Effector CD8-positive, alpha-beta T cell (primary cell): Measurements from ENCODE around the gene CEBPG.

ENCODE experiments used
- DNase-seq: peaks from one replicate; lab custom pipeline; 2025; lab: John Stamatoyannopoulos, UW

The CEBPG gene

DNA sequence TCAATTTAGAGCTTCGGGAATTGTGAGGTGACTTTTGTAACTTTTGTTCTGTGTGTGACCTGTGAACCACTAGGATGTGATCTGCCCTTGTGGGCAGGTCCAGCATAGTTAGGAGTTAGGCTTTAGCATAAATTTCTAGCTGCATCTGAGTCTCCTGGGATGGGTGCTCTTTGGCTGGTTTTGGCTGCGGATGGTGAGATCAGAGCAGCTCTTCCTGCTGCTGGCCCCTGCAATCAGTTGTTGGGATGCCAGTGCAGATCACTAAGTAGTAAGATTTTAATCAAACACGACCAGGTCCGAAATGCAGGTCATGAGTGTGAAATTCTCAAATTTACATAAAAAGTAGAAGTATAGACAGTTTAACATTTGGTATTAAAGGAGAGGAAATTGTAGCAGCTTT lies 8.5 kb downstream of the CEBPG start:
- DNase-seq: no peak

DNA sequence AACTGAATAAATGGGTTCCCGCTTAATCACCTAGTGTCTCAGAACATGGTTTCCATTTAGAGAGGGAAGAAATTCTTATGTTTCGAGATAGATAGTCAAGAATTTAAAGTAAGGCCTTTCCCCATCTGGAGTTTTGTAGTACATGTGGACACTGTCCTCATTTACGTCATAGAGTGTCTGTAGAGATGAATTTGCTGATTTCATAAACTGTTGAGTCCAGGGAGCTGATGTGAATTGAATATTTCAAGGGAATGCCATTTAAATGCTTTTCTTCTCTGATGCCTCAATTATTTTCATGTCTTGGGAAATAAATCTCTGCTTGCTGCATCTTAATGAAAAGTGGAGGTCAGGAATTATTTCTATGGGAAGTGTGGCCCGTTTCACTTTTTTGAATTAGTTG lies 9.5 kb downstream of the CEBPG start:
- no peak for DNase-seq

DNA sequence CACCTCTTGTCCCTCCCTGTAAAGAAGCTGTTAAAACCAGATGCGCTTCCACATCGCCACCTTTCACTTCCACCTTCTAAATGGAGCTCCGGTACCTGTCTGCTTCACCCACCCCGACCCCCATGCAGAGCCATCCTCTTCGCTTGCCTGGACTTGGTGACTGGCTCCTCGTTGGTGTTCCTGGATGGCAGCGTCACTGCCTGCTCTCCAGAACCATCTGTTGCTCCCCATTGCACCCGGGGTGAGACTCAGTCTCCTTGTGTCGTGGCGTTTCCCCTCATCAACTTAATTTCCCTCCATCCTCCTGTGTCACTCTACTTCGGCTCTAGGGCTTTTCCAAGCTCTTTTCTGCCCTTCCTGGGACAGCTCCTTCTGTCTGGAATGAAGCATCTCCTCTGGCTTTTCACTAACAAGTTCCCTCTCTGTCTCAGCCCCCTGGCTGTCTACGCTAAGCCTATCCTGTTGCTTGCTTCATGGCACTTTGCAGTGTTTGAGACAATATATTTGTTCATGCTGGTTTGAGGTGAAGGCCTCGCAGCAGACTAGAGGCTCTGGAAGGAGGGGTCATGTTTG lies 10.3 kb downstream of the CEBPG start:
- no peak for DNase-seq

DNA sequence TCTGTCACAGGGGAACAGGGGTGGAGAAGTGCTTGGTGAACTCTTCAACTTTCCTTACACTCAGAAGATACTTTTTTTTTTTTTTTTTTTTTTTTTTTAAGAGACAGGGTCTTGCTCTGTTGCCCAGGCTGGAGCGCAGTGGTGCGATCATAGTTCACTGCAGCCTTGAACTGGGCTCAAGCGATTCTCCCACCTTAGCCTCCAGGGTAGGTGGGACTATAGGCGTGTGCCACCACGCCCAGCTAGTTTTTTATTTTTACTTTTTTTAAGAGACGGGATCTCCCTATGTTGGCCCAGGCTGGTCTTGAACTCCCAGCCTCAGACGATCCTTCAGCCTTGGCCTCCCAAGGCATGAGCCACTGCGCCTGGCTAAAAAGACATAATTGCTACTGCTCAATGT lies 11.5 kb downstream of the CEBPG start:
- no peak for DNase-seq

DNA sequence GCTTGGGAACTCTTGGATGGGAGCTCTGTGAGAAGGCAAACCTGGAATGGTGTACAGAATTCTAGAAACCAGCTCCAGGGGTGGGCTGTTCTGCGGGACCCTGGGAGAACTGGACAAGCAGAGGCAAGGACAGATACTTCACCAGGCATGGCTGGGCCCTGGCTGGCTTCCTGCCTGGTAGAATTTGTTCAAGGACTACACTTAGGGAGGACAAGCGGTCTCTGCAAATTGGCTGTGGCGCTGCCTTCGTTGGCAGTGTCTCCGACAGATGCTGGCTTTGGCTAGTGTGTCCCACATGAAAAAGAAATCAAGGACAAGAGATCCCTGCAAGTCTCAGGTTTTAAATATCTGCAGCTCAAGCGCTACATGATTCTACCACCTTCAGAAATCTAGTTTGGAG lies 12.4 kb downstream of the CEBPG start:
- DNase-seq: no peak

DNA sequence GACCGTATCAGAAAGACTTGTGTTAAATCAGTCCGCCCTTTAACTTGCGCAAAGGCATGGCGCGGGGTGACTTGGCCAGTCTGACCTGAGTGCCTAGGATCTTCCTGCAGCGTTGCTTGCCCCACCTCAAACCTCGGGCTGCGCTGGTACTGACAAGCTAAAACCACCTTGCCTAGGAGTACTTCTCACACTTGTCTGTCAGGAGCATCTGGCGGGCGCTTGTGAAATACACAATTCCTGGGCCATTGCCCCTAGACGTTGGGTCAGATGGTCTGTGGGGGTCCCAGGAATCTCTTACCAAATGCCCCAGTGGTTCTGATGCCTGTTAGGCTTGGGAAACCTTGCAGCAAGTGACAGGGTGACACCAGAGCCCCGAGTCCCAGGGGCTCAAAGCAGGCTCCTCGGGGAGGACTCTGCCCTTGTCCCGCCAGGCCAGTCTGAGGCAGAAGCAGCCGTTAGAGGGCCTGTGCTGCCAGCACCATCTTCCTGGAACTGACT lies 12.9 kb downstream of the CEBPG start:
- DNase-seq: no peak

DNA sequence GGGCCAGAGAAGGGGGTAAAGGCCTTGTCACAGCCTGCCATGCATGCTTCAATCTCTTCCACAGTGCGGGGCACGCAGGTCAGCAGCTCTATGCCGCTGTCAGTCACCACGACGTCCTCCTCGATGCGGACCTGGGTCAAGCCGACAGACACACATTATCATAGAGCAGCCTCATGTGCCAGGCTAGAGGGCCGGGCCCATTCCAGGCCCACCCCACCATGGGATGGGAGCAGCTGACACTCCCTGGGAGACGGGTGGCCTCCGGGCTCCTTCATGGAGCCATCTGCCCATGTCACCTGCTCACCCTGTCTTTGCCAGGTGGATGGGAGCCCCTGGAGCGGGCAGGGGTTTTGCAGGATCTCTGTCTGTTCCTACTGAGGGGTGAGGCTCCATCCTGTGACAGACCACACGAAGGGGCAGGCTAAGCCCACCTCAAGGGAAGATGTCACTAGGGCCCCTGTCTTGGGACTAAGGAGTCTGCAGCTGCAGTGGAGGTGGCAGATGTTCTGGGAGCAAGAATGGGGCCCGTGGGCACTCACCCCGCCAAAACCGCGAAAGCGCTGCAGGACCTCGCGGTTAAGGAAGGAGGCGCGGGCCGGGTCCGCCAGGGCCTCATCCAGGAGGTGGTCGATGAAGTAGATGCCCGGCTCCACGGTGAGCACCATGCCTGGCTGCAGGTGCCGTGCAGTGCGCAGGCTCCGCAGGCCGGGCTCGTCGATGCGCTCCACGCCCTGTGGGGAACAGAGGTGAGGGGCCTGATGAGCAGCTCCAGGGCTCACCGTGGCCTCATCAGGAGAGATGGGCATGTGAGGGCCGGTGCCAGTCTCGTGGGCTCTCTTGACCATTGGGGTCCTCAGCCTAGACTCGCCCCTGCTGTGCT lies 14.1 kb downstream of the CEBPG start:
- no peak for DNase-seq

DNA sequence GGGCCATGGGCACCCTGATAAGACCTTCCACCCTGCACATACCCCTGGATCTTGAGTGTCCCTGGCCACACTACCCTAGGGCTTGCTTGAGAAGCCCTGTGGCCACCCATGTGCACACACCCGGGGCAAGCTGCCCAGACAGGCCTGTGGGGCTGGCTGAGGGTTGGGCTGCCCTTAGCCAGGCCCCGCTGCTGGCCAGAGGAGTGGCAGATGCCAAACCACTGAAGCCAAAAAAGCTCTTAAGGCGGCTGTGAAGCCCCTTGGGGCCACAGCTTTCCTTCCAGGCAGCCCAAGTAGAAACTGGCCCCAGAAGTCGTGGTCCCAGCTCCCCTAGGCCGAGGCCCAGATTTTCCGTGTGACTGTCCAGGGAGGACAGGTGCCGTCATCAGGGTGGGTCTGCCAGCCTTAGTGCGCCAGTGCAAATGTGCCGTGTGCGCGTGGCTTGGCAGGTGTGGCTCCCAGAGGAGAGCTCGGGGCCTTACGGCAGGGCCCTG lies 14.8 kb downstream of the CEBPG start:
- DNase-seq: no peak

DNA sequence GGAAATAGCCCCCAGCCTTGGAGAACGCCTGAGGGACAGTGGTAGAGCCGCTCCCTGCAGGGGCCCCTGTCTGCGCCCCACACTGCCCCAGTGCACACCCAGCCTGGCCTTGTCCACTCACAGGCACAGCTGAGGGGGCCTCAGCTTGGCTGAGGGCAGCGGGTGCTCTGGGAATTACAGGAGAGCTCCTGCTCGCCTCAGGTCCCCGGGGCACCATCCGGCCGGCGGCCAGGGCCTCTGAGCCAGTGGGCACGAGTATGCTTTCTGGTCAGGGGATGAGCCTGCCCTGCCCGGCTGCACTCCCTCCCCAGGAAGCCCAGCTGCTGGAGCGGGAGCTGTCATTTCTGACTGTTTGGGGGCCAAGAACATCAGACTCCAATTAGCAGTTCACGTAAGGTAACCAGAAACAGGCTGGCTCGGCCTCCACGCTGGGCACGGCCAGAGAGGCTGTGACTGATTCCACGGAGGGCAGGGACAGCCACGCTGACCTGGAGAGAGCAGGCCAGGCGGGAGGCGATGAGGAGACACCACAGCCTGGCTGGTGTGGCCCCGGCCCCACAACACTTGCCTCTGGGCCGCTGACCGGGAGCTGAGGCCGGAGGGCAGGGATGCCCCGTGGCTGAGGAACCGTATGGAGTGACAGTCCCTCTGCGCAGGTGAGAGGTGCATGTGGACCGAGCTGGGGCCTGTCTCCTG lies 15.4 kb downstream of the CEBPG start:
- no peak for DNase-seq

DNA sequence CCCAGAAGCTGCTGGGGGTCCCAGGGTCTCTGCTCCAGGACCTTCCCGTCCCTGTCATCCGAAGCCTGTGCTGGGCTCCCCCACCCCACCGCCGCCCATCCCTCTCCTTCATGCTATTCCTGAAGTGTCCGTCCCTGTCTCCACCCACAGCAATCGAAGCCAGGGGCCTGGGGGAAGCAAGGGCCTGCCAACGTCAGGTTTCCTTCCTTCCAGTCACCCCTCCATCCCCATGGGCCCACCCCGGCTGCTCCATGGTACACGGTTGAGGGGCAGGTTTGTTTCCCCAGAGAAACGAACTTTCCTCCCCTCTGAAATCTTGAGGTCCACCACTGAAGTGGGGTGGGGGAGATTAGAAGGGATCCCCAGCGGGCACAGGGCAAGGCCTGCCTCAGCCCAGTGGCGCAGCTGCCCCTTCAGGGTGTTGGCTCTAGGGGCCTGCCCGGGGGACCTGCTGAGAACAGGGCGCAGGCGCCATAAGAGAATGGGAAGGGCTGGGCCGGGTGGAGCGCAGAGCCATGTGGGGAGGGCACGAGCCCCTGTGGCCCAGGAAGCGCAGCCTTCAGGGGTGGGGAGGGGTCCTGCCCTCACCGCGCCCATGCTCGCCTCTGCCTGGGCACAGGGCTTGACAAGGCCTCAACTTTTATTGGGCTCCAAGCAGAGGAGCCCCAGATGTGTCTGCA lies 16.1 kb downstream of the CEBPG start:
- DNase-seq: no peak

DNA sequence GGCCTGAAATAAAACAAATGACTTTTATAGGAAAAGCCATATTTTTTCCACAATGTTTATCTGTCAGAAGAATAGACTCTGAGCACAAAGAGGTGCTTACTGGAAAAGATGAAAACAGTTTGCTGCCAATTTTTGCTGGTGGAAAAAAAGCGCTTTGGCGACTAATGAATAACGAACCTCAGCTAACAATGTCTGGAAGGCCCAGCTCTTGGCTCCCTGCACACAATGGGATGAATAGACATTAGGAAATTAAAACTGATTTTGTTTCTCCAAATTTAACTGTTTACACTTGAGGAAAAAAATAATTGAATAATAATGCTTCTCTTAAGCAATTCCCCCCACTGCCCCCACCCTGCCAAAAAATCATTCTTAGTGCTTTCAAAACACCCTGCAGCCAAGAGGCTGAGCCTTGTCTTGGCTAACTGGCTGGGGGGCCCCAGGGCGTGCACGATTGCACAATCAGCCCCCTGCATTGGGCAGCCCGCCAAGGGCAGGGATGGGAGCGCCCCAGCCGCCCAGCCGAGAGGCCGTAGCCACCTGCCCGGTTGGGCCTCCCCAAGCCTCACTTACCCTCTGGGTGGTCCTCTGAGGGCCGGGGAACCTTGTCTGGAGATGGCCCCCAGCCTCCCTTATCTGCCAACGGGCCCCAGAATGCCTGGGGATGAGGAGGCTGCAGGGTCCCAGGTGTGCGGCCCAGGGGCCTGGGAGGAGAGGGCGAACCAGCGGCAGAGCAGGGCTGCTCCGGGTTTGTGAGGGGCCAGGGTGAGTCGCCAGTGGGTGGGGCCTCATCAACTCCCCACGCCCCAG lies 16.8 kb downstream of the CEBPG start:
- DNase-seq: no peak

DNA sequence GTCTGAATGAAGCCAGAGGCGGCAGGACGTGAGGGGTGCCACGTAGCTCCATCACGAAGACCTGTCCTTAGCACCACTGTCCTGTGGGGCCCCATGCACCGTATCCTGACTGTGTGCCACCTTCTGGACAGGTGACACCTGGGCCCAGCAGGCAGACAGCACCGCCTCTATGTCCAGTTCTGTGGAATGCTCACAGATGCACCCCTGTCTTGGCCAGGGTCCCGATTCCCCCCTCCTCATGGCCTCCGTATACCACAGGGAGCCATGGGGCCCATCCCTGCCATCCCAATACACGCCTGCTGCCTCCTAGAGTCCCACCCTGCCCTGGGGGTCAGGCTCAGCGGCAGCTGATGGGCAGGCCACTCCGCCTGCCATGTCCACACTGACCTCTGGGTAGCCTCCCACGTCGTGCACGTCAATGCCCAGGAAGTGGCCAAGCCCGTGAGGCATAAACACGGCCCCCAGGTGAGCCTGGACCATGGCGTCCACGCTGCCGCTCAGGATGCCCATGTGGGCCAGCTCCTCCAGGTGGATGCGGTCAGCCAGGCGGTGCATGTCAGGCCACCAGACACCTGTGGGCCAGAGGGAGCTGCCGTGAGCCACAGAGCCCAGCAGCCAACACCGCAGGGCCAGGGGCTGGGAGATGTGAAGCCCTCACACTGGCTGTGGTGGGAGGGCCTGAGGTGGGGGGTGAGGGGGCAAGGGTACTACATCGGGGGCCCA lies 17.6 kb downstream of the CEBPG start:
- no peak for DNase-seq

DNA sequence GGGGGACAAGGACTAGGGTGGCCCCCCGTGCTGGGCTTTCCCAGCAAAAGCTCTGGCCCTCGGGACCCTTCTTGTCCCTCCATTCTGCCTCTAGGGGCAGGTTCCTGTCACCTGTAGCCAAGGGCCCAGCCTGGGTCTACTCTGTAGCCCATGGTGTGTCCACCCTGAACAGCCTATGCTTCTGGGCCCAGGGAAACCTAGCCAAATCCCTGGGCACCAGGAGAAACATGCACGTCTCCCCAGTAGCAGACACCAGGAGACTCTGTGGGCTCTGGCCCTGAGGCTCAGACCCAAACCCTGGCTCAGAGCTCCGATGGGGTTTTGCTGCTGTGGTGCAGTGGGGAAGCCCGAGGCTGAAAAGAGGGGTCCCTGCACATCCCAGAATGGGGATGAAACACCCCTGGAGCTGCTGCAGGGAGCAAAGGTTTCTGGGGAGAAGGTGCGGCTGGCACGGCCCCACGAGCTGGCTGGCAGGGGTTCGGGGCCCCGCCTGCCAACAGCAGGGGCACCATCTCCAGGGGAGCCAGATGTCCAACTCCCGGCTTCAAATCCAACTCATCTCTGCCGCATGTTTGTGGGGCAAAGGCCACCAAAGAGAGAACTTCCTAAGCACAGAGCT lies 18.2 kb downstream of the CEBPG start:
- DNase-seq: no peak

DNA sequence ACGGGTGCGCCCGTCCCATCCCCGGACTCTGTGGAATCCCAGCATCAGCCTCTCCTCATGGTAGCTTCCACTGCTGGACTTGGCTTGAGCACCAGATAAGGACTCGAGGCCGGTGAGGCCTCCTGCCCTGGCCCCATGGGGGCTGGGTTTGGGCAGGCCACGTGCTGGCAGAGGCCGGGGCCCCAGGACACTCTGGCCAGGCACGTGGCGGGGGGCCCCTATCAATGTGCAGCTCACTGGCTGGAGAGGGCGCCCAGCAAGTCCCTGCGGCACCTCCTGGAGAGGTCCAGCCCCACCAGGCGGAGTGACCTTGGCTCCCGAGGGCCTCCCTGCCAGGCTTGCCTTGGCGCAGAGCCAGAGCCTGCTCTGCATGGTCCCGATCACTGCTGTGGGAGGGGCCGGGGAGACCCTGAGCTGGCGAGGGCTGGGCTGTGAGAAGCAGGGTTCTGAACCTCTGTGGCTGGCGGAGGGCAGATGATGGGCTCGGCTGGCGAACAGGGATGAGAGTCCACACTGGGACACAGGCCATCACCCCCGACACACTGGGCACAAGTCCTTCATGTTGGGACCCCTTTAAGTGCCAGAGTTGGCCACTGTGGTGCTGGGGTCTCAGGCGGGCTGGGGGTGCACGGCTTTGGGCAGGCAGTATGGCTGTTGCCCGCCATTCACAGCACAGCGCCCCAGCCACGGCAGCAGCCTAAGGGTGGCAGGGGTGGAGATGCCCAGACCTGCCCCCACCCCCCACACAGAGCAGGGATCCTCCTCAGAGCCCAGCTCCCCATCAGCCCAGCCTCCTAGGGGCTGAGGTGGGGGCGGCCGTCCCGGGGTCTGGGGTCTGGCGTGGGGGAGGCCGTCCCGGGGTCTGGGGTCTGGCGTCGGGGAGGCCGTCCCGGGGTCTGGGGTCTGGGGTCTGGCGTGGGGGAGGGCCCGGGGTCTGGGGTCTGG lies 19.1 kb downstream of the CEBPG start:
- no peak for DNase-seq

DNA sequence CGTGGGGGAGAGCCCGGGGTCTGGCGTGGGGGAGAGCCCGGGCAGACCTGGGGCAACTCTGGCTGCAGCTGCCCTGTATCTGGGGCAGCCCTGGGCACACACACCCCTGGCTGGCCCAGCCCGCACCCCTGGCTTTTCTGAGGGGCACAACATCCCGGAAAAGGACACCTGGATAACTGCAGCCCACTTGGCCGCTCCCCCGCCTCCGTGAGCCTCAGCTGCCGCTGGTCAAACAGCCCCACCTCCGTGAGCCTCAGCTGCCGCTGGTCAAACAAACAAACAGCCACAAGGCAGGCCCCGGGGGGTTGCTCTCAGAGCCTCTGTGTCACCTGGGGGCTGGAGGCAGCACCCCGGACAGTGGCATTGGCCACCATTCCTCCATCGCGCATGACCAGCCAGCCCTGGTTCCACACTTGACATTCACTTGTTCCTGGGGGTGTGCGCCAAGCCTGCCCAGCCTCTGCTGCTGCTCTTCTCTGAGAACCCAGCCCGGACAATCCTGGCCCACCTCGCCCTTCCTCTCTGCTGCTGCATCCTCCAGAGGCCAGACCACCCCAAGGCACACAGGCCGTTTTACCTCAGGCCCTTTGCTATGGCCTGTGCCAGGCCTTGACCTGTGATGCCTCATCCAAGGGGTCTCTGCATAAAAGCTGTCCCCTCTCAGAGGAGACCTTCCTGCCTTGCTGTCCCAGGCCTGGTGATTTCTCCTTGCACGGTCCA lies 19.9 kb downstream of the CEBPG start:
- no peak for DNase-seq

DNA sequence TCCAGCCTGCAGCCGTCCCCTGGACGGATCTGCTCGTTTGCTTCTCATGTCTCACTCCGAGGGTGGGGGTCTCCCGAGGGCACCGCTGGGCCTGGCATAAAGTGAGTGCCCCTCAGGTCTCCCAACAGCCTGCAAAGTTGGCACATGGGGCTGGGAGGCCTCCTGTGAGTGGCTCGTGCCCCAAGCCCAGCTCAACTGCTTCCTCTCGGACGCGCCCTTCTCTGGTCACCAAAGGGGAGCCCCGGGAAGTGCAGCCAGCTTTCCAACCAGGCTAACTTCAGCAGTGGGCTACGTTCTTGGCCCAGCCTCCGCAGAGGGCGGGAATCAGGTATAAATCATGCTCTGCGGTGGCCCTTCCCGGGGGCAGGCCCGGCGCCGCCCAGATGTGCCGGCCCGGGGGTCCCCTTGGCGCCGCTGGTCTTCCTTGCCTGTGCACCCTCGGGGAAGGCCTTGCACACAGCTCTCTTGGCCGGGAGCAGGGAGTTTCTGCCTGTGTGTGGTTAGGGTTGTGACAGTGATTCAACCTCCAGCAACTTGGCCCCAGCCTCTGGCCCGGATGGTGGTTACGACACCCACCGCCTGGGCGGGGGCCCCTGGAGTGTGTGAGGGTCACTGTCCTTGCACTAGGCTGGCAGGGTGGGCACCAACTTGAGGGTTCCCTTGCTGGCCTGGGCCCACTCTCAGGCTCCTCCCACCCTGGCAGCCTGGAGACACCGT lies 20.7 kb downstream of the CEBPG start:
- DNase-seq: no peak

DNA sequence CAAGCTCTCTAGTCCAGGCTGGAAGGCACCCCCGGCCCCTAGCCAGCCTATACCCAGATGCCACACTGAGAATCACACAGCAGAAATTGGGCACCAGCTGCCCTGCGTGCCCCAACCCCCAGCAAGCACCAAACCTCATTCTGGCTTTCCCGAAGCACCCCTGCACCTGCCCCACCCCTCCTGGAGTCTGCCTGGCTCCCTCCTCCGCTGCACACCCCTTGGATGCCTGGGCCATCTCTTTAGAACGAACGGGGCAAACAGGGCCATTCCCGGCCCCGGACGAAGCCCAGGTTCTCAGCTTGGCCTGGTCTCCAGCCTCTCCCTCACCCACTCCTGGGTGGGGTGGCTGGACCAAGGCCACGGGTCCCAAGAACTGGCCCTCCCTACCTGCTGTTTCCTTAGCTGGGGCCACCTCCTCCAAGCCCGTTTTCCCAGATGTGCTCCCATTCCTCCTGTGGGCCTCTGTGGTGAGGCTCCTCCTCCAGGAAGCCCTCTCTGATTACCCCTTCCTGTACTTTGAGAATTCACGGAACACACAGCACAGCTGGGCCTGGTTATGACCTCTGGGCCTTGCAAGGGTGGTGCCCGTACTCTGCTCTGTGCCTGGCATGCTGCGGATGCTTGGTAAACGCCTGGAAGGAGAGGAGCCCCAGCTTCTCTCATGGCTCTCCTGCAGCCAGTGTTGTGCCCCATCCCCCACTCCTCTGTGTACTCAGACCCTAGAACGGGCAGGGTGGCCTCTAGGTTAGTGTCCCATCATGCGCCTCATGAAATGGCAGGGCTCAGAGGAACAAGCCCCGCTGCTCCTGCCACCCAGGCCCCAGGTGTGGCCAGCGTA lies 21.4 kb downstream of the CEBPG start:
- no peak for DNase-seq
